Measurements from ENCODE around the gene NAV2.

NAV2 gene

GRCh38 chr11:19676475-19677380, 35.9 kb upstream of the NAV2 start:
- peaks cover 57% of the 10 kb centered on the region for H3K4me1 Mint-ChIP-seq
- no peak for TF ChIP-seq CTCF (IDR thresholded peaks at IDR 0.05)
- no peak overlapping the region for H3K27ac Mint-ChIP-seq
- peaks cover 8% of the 10 kb centered on the region for H3K27me3 Mint-ChIP-seq (ENCODE audit: low read depth, poor library complexity)
- H3K36me3 Mint-ChIP-seq (ENCODE audit: low read depth) = no peaks in the 10 kb centered on the region
- no peak overlapping the region for H3K4me3 Mint-ChIP-seq
- no peaks in the 10 kb centered on the region for H3K9me3 Mint-ChIP-seq
- DNase-seq = no peak

- Mint-ChIP-seq H3K9me3 (no peaks in the 10 kb centered on the region), H3K4me3 (no peak overlapping the region), H3K27ac (no peak overlapping the region), H3K36me3 (ENCODE audit: low read depth) (no peaks in the 10 kb centered on the region), H3K27me3 (ENCODE audit: low read depth, poor library complexity) (peaks cover 9% of the 10 kb centered on the region), H3K4me1 (peaks cover 50% of the 10 kb centered on the region)
- no peak for TF ChIP-seq CTCF (IDR thresholded peaks at IDR 0.05)
- DNase-seq = no peak
These were observed 35.1 kb upstream of the NAV2 start for GRCh38 chr11:19677381-19678080.

GRCh38 chr11:19679952-19680828, 32.4 kb upstream of the NAV2 start:
- peaks cover 38% of the 10 kb centered on the region for H3K4me1 Mint-ChIP-seq
- no peak overlapping the region for H3K4me3 Mint-ChIP-seq
- no peak for DNase-seq
- H3K36me3 Mint-ChIP-seq (ENCODE audit: low read depth) = no peaks in the 10 kb centered on the region
- TF ChIP-seq CTCF (IDR thresholded peaks at IDR 0.05) = no peak
- H3K9me3 Mint-ChIP-seq = no peaks in the 10 kb centered on the region
- H3K27ac Mint-ChIP-seq = no peak overlapping the region
- H3K27me3 Mint-ChIP-seq (ENCODE audit: low read depth, poor library complexity) = peaks cover 11% of the 10 kb centered on the region

GRCh38 chr11:19680829-19681368, 31.7 kb upstream of the NAV2 start:
- H3K27ac Mint-ChIP-seq = no peak overlapping the region
- no peaks in the 10 kb centered on the region for H3K36me3 Mint-ChIP-seq (ENCODE audit: low read depth)
- DNase-seq = no peak
- H3K4me3 Mint-ChIP-seq = no peak overlapping the region
- H3K9me3 Mint-ChIP-seq = no peaks in the 10 kb centered on the region
- TF ChIP-seq CTCF (IDR thresholded peaks at IDR 0.05) = no peak
- H3K4me1 Mint-ChIP-seq = peaks cover 41% of the 10 kb centered on the region
- peaks cover 11% of the 10 kb centered on the region for H3K27me3 Mint-ChIP-seq (ENCODE audit: low read depth, poor library complexity)

- no peak overlapping the region for H3K27ac Mint-ChIP-seq
- peaks cover 48% of the 10 kb centered on the region for H3K4me1 Mint-ChIP-seq
- peaks cover 11% of the 10 kb centered on the region for H3K27me3 Mint-ChIP-seq (ENCODE audit: low read depth, poor library complexity)
- H3K9me3 Mint-ChIP-seq = no peaks in the 10 kb centered on the region
- H3K36me3 Mint-ChIP-seq (ENCODE audit: low read depth) = no peaks in the 10 kb centered on the region
- DNase-seq = no peak
- no peak overlapping the region for H3K4me3 Mint-ChIP-seq
- no peak for TF ChIP-seq CTCF (IDR thresholded peaks at IDR 0.05)
These were observed 29.4 kb upstream of the NAV2 start for GRCh38 chr11:19683141-19683805.
